Measurements from ENCODE around the gene LIMA1.

DNA sequence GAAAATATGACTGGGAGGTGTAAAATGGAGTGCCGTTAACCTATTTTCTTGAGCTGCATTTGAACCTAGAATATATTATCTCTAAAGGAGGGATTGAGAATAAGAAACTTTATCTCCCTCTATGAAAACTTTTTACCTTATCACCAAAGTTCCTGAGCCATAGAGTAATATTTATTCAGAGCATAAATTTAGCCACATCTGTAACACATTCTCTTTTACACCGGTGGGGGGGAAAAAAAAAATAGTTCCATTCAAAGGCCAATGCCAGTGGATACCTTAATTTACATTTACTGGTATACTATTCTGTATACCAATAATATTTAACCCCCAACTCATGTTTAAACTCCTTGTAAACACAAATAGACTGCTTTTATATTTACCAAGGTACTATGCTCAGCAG is 137.9 kb downstream of the LIMA1 start:
- TF ChIP-seq, protein P1, sequence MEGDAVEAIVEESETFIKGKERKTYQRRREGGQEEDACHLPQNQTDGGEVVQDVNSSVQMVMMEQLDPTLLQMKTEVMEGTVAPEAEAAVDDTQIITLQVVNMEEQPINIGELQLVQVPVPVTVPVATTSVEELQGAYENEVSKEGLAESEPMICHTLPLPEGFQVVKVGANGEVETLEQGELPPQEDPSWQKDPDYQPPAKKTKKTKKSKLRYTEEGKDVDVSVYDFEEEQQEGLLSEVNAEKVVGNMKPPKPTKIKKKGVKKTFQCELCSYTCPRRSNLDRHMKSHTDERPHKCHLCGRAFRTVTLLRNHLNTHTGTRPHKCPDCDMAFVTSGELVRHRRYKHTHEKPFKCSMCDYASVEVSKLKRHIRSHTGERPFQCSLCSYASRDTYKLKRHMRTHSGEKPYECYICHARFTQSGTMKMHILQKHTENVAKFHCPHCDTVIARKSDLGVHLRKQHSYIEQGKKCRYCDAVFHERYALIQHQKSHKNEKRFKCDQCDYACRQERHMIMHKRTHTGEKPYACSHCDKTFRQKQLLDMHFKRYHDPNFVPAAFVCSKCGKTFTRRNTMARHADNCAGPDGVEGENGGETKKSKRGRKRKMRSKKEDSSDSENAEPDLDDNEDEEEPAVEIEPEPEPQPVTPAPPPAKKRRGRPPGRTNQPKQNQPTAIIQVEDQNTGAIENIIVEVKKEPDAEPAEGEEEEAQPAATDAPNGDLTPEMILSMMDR (IDR thresholded peaks at IDR 0.05): no peak
- no peak for TF ChIP-seq POLR2A (IDR thresholded peaks at IDR 0.05)

Measured in body of pancreas (tissue), 4 donors.